ENCODE results near the gene CHSY3. TPM values are rescaled to one million over a fixed set of nuclear protein-coding genes. Genes with fewer than 3 reads are reported as not detected.
A peak's percentile ranks its signal among the peaks of the same experiment; 100 is the strongest.

Gene CHSY3
- total RNA-seq, 1 donor = 9.9 TPM

DNA sequence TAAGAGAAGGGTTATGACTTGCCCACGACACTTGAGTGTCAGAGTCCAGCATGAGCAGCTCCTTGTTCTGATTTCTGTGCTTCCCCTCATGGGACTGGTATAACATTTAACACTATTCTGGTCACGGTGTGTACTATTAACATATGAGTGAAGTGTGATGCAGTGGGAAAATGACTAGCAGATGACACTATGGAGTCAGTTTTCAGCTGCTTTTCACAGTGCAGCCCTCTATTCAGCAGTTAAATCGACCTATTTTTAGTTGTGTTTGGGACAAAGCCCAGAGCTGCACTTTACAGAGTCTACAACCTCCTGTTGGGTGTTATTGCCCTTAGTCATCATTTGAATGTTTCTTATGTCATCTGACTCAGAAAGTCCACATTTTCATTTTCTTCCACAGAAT, 59.1 kb downstream of the CHSY3 start:
- H3K4me3 ChIP-seq (ENCODE audit: low read depth, low read length) = no peak overlapping the region
- TF ChIP-seq, protein P1, sequence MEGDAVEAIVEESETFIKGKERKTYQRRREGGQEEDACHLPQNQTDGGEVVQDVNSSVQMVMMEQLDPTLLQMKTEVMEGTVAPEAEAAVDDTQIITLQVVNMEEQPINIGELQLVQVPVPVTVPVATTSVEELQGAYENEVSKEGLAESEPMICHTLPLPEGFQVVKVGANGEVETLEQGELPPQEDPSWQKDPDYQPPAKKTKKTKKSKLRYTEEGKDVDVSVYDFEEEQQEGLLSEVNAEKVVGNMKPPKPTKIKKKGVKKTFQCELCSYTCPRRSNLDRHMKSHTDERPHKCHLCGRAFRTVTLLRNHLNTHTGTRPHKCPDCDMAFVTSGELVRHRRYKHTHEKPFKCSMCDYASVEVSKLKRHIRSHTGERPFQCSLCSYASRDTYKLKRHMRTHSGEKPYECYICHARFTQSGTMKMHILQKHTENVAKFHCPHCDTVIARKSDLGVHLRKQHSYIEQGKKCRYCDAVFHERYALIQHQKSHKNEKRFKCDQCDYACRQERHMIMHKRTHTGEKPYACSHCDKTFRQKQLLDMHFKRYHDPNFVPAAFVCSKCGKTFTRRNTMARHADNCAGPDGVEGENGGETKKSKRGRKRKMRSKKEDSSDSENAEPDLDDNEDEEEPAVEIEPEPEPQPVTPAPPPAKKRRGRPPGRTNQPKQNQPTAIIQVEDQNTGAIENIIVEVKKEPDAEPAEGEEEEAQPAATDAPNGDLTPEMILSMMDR (IDR thresholded peaks at IDR 0.05; ENCODE audit: insufficient read depth, low read depth, low read length) = no peak
- peak; percentile 83 for DNase-seq (ENCODE audit: low read depth)

DNA sequence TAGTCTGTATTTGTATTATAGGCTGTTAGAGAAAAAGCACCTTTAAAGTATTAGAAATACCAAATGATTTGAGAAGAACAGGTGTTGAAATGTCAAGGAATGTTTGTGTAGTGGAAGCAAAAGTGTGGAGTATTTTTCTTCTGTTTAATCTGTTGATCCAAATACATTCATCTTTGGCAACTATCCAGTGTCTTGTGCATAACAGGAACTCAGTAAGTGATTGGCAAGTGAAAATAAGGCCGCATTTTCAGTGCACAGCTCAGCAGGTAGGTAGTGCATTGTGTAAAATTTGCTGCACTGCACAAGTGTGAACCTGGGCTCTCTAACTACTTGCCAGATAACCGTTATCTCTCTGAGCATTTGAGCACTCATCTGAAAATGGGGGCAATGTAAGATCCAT, 61.8 kb downstream of the CHSY3 start:
- TF ChIP-seq, protein P1 (IDR thresholded peaks at IDR 0.05; ENCODE audit: insufficient read depth, low read depth, low read length) = no peak
- no peak overlapping the region for H3K4me3 ChIP-seq (ENCODE audit: low read depth, low read length)
- no peak for DNase-seq (ENCODE audit: low read depth)

DNA sequence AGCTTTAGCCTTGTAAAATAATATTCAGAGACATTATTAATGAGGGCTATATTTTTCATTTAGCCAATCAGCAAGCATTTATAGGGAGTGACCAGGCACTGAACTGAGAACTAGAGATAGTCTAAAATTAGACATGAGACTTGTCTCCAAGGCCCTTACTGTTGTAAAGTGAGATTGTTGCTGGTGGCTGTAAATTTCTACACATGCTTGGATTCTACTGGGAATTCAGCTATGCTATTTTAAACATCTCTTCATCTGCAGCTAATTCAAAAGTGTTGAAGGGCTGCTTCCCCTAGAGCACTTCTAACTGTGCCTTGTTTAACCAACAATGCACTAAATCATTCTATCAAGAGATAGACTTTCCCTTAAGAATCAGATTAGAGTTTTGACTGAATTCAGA, 67.4 kb downstream of the CHSY3 start:
- no peak overlapping the region for H3K4me3 ChIP-seq (ENCODE audit: low read depth, low read length)
- peak; percentile 34 for DNase-seq (ENCODE audit: low read depth)
- TF ChIP-seq, protein P1 (IDR thresholded peaks at IDR 0.05; ENCODE audit: insufficient read depth, low read depth, low read length) = no peak

DNA sequence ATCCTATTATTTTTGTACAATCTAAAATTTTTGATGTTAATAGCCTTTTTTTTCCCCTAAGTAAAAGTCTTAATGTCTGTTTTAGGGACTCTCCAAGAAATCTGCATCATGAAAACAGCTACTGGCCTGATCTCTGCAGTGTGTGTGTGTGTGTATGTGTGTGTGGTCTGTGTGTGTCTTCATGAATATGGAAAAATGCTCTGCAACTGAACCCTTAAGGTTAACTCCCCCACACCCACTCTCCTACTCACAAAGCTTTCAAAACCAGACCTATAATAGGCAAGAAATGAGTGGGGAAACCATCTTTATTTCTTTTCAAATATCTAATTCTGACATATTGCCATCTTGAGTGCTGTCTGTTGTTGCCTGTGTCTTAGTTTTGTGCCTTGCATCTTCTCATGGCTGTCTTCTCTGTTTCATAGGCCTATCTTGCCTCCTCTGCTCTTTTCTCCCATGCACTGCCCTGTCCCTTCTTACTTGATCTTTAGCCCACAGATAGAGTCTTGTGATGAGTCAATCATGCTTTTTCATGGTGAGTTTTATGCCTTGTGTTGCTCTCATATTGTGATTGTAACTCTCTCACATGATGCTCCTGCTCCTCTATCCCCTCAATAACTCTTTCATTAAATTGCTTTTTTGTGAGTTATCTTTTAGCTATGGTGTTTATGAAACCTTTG, 68.3 kb downstream of the CHSY3 start:
- H3K4me3 ChIP-seq (ENCODE audit: low read depth, low read length) = no peak overlapping the region
- DNase-seq (ENCODE audit: low read depth) = no peak
- TF ChIP-seq, protein P1 (IDR thresholded peaks at IDR 0.05; ENCODE audit: insufficient read depth, low read depth, low read length) = no peak

DNA sequence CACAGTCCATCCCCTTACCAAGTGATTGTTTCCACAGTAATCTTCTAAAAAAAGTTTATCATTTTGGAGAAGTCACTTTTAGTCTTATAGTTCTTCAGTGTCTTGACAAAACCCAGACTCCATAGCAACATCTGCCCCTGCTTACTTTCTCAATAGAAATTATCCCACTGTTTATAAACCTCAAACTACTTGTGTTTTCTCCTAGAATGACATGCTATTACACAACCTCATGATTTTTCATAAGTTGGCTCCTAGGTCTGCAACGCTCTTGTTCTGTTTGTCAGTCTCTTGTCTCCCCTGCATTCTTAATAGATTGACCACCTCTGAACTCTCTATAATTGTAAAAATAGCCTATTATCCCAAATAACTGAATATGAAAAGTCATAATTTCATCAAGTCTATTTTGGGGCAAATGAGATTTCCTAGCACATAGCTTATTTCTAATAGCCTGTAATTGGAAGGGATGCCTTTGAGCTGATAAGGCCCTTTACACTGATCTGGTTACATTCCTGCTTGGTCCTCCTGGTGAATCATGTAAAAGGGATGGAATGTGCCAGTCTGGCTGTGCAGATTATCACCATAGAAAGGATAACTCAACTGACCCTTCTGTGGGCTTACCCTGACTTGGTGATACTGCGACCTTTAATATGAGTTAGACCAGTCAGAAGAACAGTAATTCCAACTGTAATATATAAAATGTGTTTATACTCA, 69.6 kb downstream of the CHSY3 start:
- no peak overlapping the region for H3K4me3 ChIP-seq (ENCODE audit: low read depth, low read length)
- peak; percentile 81 for DNase-seq (ENCODE audit: low read depth)
- TF ChIP-seq, protein P1 (IDR thresholded peaks at IDR 0.05; ENCODE audit: insufficient read depth, low read depth, low read length) = no peak

DNA sequence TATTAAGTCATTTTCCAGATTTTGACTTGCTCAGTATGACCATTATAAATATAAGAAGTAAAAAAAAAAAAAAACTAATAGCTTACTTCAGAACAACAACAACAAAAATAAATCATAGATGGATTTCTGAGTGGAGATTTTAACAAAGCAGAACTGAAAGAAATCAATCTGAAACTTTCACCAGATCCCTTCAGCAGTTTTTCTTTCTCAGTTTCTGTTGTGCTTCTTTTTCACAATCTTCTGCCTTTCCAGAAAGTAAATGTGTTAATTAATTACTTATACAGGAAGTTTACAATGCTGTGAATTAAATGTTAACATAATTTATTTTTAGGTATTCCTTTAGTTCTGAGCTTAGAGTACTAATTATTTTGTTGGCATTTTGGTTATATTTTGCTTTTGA, 73.5 kb downstream of the CHSY3 start:
- TF ChIP-seq, protein P1 (IDR thresholded peaks at IDR 0.05; ENCODE audit: insufficient read depth, low read depth, low read length) = no peak
- H3K4me3 ChIP-seq (ENCODE audit: low read depth, low read length) = no peak overlapping the region
- no peak for DNase-seq (ENCODE audit: low read depth)
